Activated CD8-positive, alpha-beta memory T cell treated with anti-CD3 and anti-CD28 coated beads for 48 hours (primary cell): Measurements from ENCODE around the gene HADHB.
"Not testable (repeated sequence)": the region's sequence is repeated elsewhere in the genome, so short reads cannot be mapped to it uniquely, and the experiment has no call there.

Experiments used
- DNase-seq, 3 experiments: peaks; one replicate each; pipeline ENCODE4 v3.0.0-alpha.2; 2020; ENCODE audit warnings: low read depth in 2 of 3, low spot score in 2 of 3

The HADHB gene

DNA sequence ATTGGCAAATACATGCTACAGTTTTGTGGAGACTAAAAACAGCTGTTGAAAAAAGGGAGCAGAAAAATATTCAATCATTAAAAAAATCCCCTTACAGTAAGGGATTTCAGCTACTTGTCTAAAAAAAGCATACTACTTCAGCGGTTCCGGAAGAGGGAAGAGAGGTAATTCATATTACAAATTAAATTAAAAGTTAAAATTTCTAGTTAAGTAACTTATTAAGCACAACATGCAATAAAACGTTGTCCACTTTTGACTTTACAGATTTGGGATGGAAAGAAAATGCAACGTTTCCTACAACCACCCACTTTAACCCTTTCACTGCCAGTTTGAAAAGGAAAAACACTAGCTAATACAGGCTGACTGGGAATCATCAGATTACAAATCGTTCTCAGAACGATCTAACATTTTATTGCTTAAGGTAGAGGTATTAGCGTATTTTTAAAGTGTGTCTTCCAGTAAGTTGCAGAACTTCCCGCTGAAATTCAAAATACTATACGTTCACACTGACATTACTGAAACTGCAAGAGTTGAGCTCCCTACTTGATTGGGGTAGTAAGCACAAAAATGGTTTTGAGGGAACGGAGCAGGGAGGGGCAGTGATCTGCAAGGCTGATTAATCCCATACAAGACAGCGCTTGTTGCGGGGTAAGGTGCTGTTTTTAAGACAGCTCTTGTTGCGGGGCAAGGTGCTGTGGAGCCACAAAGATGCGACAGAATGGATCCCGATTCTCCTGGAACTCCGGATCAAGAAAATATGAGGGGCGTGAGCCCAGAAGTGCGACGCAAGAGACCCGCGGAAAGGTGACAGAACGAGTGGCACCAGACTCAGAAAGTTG is 1.1 kb upstream of the HADHB start:
- peak in 1 of 3 experiments; percentile 8 for DNase-seq

GRCh38 chr2:26245231-26245732 is 543 bp downstream of the HADHB start:
- DNase-seq, result peak; percentile 8 to 41 (median 20)

- no peak for DNase-seq
Measured at GRCh38 chr2:26245810-26246209, 1.1 kb downstream of the HADHB start.

GRCh38 chr2:26246818-26247217 is 2.1 kb downstream of the HADHB start:
- DNase-seq, result no peak

DNA sequence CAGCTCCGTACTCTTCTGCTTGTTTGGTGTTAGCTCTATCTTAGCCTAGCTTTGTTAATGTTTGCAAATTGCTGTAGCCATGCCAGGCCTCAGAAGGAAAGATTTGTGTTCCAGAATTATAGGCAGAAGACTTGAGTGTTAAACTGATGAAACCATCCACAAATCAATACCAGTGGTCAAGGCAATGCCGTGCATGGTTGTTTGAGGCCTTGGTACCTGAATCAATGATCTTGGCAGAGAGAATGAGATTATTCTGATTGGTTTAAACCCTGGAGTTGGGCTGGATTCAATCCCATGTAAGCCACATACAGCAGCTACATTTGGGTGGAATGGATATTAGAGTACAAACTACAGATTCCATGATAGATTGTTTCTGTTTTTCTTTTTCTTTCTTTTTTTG is 4.9 kb downstream of the HADHB start:
- DNase-seq, result no peak

DNA sequence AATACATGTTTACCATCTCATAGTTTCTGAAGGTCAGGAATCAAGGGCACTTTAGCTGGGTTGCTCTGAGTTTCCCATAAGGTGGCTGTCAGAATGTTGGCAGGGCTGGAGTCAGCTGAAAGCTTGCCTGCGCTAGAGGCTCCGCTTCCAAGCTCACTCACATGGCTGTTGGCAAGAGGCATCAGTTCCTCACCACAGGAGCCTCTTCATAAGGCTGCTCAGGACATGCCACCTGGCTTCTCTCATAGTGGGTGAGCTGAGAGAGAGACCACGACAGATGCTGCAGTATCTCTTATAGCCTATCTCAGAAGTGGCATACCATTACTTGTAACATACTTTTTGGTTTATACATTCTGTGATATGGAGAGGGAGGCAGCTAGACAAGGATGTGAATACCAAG is 7.2 kb downstream of the HADHB start:
- no peak for DNase-seq

DNA sequence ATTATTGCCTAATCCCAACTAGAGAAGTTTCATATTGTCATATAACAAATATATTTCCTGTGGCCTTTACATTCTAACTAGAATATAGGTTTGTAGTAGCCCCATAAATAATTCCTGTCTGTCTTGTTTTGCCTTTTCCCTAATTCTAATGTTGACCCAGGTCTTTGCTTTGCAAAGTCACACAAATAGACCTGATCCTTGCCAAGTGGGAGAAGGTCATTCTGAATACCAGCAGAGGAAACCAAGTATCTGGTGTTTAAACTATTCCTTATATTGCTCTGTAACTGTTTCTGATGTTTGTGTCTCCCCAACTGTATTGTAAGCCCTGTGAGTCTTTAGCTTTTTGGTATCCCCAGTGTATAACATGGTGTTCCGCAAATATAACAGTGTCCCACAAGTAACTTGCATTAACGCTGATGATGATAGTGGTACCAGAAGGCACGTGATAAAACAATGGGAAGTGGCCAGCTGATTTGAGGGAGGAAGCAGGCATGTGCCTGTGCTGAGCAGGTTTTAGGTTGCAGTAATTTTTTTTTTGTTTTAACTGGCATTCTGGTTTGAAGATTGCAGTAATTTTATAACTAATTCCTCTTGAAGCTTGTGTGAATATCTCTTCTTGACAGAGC is 11.1 kb downstream of the HADHB start:
- DNase-seq, result no peak

DNA sequence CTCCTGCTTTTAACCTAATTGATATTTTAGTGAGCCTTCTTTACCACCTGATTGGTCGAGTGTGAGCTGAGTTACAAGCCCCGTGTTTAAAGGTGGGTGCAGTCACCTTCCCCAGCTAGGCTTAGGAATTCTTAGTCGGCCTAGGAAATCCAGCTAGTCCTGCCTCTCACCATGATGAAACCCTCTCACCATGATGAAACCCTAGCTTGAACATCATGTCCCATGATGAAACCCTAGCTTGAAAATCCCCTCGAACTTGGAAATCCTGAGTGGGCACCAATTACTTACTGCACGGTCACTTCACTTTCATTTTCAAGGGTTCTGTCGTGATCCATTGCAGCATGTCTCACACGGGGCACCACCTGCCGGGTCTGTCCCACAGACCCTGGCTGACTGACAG is 14.1 kb downstream of the HADHB start:
- not testable (repeated sequence) for DNase-seq

DNA sequence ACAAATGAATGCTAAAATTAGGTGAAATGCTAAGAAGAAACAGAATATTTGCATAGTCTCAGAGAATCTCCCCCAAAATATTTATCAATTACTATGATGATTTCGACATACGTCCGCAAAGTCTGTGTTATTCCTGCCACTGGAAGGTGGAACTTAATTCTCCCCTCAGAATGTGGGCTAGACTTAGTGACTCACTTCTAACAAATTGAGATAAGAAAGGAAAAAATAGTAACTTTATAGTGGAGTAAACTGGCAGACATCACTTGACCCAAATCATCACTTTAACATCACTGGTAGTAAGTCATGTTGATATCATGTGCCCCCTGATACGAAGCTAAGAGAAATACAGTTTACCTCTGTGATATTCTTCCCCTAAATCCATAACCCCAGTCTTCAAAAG is 23.5 kb downstream of the HADHB start:
- no peak for DNase-seq

DNA sequence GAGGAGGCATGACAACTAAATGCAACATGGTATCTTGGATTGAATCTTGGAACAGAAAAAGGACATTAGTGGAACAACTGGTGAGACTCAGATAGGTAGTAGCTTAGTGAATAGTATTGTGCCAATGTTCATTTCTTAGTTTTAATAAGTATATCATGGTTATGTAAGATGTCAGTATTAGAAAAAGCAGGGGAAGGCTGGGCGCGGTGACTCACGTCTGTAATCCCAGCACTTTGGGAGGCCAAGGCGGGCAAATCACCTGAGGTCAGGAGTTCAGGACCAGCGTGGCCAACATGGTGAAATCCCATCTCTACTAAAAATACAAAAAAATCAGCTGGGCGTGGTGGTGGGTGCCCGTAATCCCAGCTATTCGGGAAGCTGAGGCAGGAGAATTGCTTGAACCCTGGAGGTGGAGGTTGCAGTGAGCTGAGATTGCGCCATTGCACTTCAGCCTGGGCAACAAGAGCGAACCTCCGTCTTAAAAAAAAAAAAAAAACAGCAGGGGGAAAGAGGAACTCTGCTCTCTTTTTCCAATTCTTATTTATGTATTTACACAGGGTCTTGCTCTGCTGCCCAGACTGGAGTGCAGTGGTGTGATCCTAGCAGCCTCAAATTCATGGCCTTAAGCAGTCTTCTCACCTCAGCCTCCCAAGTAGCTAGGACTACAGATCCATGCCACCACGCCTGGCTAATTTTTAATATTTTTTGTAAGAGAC is 24.1 kb downstream of the HADHB start:
- DNase-seq, result not testable (repeated sequence)

- no peak for DNase-seq
Measured at GRCh38 chr2:26269571-26270158, 24.9 kb downstream of the HADHB start.

DNA sequence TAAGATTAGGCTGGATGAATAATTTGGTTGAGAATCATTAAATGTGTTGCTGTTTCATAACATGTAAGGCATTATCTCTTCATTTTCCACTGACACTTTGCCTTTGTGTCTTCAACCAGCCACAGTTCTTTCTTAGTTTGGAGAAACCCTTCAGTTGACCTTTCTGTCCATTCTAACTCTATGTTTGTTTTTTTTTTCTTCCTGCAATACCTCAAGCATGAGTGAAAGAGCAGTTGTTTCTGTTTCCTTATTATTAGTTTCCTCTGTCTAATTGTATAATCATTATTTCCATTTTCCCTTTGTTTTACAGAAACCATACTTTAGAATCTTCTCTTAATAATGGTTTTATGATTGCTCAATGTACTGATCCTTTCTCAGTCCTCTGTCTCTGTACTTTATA is 25.6 kb downstream of the HADHB start:
- no peak for DNase-seq

DNA sequence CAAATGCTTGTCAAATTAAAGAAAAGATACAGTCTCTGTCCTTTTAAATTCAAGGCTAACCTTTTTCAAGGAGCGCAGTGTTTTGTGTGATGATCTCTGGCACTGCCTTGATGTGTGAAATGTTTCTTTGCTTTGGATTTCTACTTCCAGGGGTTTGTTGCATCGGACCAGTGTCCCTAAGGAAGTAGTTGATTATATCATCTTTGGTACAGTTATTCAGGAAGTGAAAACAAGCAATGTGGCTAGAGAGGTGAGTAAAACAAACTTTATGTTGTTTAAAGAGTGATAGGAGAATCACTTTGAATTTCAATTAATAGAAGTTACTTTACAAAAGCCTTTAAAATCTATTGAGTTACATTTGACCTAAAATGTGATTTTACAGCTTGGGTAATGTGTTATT is 28.8 kb downstream of the HADHB start:
- DNase-seq, result no peak

DNA sequence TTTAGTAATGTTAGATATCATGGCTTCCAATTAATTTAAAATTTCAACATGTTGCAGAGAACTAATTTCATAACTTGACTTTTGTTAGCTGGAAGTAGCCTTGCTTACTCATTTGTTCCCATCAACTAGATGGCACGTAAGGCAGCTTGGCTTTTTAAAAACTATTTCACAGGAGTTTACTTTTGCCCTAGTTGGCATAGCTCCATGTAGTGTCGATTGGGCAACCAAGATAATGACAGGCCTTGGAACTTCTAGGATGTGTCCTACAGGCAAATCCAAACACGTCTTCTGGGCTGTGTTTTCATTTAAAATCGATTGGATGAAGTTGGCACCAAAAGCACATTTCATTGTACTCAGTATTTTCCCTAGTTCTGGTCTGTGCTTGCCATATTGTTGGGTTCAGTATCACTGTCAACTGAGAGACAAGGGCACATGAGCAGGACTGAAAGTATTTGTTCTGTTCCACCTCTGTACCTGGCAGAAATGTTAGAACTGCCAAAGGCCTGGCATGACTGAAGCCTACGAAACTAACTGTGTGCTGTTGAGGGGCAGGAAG is 29.4 kb downstream of the HADHB start:
- DNase-seq, result no peak

GRCh38 chr2:26276484-26277227 is 31.9 kb downstream of the HADHB start:
- DNase-seq, result no peak

DNA sequence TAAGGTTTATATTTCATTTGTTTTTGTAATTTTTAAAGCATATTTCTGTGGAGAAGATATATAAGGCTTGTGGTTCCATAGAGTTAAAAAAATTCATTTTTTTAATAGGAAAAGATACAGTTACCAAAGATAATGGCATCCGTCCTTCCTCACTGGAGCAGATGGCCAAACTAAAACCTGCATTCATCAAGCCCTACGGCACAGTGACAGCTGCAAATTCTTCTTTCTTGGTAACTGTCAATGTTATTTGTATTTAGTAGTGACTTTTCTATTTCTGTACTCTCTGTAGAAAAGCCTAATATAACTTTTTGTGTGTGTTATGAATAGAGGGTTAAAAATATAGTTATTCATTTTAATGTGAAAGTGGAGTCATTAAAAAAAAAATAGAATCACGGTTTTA is 35.1 kb downstream of the HADHB start:
- no peak for DNase-seq

DNA sequence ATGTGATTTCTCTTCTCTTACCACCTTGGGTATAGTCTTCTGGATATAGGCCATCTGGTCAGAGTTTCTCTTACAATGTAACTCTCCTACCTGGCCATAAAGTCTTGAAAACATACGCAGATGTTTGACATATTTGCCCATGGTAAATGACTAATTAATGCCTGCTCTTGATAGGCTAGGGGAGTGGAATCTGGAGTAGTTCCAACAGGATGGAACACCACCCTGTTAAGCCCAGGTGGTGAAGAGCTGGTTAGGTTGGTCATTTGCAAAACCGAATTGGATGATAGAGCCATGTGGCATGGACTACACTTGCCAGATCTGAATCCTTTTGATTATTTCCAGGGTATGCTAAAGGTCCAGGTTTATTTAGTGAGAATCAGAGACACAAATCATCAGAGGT is 36.5 kb downstream of the HADHB start:
- no peak for DNase-seq

GRCh38 chr2:26283606-26284005 is 38.9 kb downstream of the HADHB start:
- no peak for DNase-seq

- DNase-seq, result no peak
Measured at GRCh38 chr2:26284132-26284531, 39.4 kb downstream of the HADHB start.

DNA sequence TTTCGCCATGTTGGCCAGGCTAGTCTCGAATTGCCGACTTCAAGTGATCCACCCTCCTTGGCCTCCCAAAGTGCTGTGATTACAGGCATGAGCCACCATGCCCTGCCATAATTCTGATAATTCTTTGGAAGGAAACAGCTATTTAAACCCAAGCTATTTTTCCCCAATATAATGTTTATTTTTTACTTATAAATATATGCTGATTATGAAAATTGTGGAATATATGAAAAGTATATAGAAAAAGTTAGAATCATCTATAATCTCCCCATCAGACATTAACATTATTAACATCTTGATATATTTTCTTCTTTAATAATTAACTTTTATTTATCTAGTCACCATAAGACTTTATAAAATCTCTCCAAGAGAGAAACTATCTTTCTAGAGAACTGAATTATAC is 41.2 kb downstream of the HADHB start:
- DNase-seq, result no peak

DNA sequence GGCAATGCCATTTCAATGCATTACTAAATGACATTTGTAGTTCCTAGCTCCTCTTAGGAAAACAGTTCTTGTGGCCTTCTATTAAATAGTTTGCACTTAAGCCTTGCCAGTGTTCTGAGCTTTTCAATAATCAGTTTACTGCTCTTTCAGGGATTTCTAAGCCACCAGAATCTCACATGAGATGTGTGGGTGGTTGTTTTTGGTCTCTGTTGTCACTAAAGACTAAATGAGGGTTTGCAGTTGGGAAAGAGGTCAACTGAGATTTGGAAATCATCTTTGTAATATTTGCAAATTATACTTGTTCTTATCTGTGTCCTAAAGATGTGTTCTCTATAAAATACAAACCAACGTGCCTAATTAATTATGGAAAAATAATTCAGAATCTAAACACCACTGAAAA is 45.3 kb downstream of the HADHB start:
- no peak for DNase-seq
